Kidney epithelial cell (primary cell): ENCODE measurements around the gene TMEM229A. TPM values are rescaled to one million over a fixed set of nuclear protein-coding genes. Genes with fewer than 3 reads are reported as not detected.
"Not testable (repeated sequence)": the region's sequence is repeated elsewhere in the genome, so short reads cannot be mapped to it uniquely, and the experiment has no call there.

Experiments used
- DNase-seq: peaks from one replicate; pipeline ENCODE4 v3.0.0-alpha.2; 2010; ENCODE audit warnings: low read depth
- H3K27me3 ChIP-seq: 2 replicates; pipeline ENCODE4 v1.6.0; 2011; ENCODE audit warnings: low read length; ENCODE audit not compliant: control insufficient read depth, insufficient read depth
- H3K36me3 ChIP-seq: 2 replicates; pipeline ENCODE4 v1.5.1; 2011; ENCODE audit warnings: low read length; ENCODE audit not compliant: control insufficient read depth, insufficient read depth
- H3K4me3 ChIP-seq: 2 replicates; pipeline ENCODE4 v1.5.1; 2011; ENCODE audit warnings: low read depth, mild to moderate bottlenecking, control low read depth, low read length
- CTCF ChIP-seq: IDR thresholded peaks from 2 replicates; pipeline ENCODE4 v1.5.1; 2011; ENCODE audit warnings: mild to moderate bottlenecking, moderate library complexity, low read length, control low read depth, inconsistent platforms; ENCODE audit not compliant: insufficient read depth, poor library complexity, severe bottlenecking
- total RNA-seq: library from RNA; depleted of rRNA; stranded (reverse); fragments of >200 nt; gene quantifications from 2 replicates; pipeline ENCODE4 v1.2.3, GENCODE V29; 2015

TMEM229A gene
- total RNA-seq, 1 donor from 2014 or later = not detected

GRCh38 chr7:124020060-124020459 is 12.8 kb downstream of the TMEM229A start:
- DNase-seq = no peak
- H3K27me3 ChIP-seq = no peaks in the 10 kb centered on the region
- TF ChIP-seq CTCF = no peak
- no peak overlapping the region for H3K4me3 ChIP-seq
- H3K36me3 ChIP-seq = no peaks in the 10 kb centered on the region

GRCh38 chr7:124013306-124013705 is 19.6 kb downstream of the TMEM229A start:
- no peaks in the 10 kb centered on the region for H3K27me3 ChIP-seq
- no peaks in the 10 kb centered on the region for H3K36me3 ChIP-seq
- no peak for DNase-seq
- TF ChIP-seq CTCF = no peak
- H3K4me3 ChIP-seq = no peak overlapping the region

GRCh38 chr7:124012864-124013263 is 20.0 kb downstream of the TMEM229A start:
- DNase-seq = no peak
- Histone ChIP-seq H3K4me3 (no peak overlapping the region), H3K27me3 (no peaks in the 10 kb centered on the region), H3K36me3 (no peaks in the 10 kb centered on the region)
- no peak for TF ChIP-seq CTCF

GRCh38 chr7:124009321-124009720 is 23.5 kb downstream of the TMEM229A start:
- TF ChIP-seq CTCF = no peak
- H3K36me3 ChIP-seq = no peaks in the 10 kb centered on the region
- DNase-seq = no peak
- H3K27me3 ChIP-seq = no peaks in the 10 kb centered on the region
- H3K4me3 ChIP-seq = no peak overlapping the region

- not testable (repeated sequence) for H3K4me3 ChIP-seq, H3K27me3 ChIP-seq, H3K36me3 ChIP-seq, DNase-seq
These were observed 24.6 kb downstream of the TMEM229A start for GRCh38 chr7:124008296-124008695.

- DNase-seq = no peak
- no peak overlapping the region for H3K4me3 ChIP-seq
- no peaks in the 10 kb centered on the region for H3K36me3 ChIP-seq
- H3K27me3 ChIP-seq = no peaks in the 10 kb centered on the region
- no peak for TF ChIP-seq CTCF
These were observed 33.2 kb downstream of the TMEM229A start for GRCh38 chr7:123999703-124000102.
